Measurements from ENCODE around the gene GPR108. TPM values are rescaled to one million over a fixed set of nuclear protein-coding genes. Genes with fewer than 3 reads are reported as not detected.
A peak's percentile ranks its signal among the peaks of the same experiment; 100 is the strongest.

GPR108 gene
- total and polyA plus RNA-seq, 10 donors = 35.4 to 102 (median 61.9) TPM

DNA sequence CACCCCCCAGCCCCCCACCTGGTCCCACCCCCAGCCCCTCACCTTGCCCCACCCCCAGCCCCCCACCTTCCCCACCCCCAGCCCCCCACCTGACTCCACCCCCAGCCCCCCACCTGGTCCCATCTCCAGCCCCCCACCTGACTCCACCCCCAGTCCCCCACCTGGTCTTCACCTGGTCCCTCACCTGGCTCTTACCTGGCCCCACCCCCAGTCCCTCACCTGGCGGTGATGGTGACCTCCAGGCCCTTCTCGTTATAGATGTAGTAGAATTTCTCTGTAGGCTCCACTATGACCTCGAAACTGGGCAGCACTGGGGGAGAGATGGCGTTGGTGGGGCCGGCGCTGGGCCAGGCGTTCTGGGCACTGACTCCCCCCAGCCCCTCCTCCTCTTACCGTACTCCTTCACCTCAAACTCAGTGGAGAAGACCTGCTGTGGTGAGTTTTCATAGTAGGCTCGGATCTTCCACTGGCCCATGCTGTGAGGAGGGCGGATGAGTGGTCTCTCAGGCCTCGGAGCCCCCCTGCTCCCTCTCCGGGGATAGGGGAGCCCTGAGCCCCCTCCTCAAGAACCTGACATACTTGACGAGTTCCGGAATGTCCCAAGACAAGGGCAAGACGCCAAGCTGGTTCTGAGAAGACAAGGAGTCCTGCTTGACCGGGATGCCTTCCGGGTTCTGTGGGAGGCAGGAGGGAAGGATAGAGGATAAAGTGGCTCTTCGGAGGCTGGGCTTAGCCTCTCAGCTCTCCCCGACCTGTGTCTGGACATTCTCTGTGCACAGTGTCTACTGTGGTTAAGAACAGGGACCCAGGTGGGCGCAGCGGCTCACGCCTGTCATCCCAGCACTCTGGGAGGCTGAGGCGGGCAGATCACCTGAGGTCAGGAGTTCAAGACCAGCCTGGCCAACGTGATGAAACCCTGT is 23.3 kb downstream of the GPR108 start:
- TF ChIP-seq POLR2AphosphoS5 (IDR thresholded peaks at IDR 0.05) = no peak
- TF ChIP-seq, protein P1, sequence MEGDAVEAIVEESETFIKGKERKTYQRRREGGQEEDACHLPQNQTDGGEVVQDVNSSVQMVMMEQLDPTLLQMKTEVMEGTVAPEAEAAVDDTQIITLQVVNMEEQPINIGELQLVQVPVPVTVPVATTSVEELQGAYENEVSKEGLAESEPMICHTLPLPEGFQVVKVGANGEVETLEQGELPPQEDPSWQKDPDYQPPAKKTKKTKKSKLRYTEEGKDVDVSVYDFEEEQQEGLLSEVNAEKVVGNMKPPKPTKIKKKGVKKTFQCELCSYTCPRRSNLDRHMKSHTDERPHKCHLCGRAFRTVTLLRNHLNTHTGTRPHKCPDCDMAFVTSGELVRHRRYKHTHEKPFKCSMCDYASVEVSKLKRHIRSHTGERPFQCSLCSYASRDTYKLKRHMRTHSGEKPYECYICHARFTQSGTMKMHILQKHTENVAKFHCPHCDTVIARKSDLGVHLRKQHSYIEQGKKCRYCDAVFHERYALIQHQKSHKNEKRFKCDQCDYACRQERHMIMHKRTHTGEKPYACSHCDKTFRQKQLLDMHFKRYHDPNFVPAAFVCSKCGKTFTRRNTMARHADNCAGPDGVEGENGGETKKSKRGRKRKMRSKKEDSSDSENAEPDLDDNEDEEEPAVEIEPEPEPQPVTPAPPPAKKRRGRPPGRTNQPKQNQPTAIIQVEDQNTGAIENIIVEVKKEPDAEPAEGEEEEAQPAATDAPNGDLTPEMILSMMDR (IDR thresholded peaks at IDR 0.05 in 8 of 11, conservative IDR thresholded peaks at IDR 0.05 in 3 of 11) = no peak
- no peak for TF ChIP-seq POLR2A (IDR thresholded peaks at IDR 0.05)
- Histone ChIP-seq H3K36me3 (no peaks in the 10 kb centered on the region), H3K4me1 (peaks cover 0 to 8% (median 3%) of the 10 kb centered on the region in 6 donors), H3K27me3 (replicated peaks in 1 of 7) (peaks cover 0 to 37% (median 15%) of the 10 kb centered on the region in 7 donors), H3K4me3 (no peak overlapping the region), H3K27ac (no peak overlapping the region), H3K9me3 (no peaks in the 10 kb centered on the region)
- WGBS, 5 donors = 58 to 81% (median 73%) methylated on average over 20 to 24 of the region's 24 CpGs
- DNase-seq = peak; percentile 29
- intact Hi-C loops (cut with DNase I; ENCODE audit: low total_unique reads) = no loop called here

DNA sequence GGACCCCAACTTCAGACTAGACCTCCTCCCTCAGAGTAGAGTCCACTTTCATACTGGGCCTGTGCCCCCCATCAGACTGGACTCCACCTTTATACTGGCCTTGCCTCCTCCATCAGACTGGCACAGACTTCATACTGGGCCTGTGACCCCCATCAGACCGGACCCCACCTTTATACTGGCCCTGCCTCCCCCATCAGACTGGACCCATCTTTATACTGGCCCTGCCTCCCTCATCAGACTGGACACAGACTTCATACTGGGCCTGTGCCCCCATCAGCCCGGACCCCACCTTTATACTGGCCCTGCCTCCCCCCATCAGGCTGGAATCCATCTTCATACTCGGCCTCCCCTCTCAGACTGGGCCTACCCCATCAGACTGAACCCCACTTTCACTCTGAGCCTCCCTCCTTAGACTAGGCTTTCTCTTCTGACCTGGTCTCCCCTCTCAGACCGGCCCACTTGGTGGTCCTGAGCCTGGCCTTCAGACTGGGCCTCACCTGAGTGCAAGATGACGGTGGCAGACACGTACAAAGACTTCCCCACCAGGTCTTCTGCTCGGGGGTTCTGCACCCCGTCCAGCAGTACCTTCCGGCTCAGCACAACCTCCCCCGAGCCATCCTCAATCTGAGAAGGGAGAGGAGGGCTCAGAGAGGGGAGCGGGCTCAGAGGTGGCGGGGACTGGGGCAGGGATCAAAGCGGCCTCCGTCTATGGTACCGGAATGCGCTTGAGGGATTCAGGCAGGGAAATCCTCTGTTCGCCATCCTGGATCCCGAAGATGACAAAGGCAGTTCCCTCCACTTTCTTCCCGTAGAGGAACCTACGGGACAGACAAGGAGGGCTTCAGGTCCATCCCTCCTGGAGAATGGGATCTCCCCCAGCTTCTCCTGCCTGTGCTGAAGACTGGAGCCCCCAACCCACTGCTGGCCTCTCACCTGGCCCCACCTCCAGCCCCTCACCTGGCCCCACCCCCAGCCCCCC is 24.4 kb downstream of the GPR108 start:
- 90 to 94% (median 91%) methylated on average over 20 of the region's 20 CpGs for WGBS, 5 donors
- DNase-seq = peak; percentile 44
- TF ChIP-seq POLR2AphosphoS5 (IDR thresholded peaks at IDR 0.05) (no peak), POLR2A (IDR thresholded peaks at IDR 0.05) (no peak)
- TF ChIP-seq, protein P1 (IDR thresholded peaks at IDR 0.05 in 8 of 11, conservative IDR thresholded peaks at IDR 0.05 in 3 of 11) = no peak

DNA sequence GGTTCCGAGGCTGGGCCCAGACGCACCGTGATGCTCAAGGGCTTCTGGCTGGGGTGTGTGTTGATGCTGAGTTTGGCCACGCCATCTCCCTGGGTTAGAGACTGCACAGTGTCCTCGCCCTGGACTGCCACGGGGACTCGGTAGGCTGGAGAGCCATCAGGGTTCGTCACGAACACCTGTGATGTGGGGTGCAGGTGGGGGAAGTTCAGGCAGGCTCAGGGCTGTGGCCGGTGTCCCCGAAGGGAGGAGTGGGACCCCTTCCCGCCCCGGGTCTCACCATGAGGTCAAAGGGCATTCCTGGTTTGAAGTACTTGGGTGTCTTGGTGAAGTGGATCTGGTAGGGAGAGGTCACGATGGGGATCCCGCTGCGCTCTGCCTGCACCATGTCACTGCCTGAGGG is 25.1 kb downstream of the GPR108 start:
- Histone ChIP-seq H3K27ac (no peak overlapping the region), H3K9me3 (no peaks in the 10 kb centered on the region), H3K4me3 (no peak overlapping the region), H3K36me3 (no peaks in the 10 kb centered on the region), H3K4me1 (peaks cover 0 to 8% (median 3%) of the 10 kb centered on the region in 6 donors), H3K27me3 (replicated peaks in 1 of 7) (peaks cover 0 to 55% (median 19%) of the 10 kb centered on the region in 7 donors)
- 89 to 93% (median 92%) methylated on average over 12 to 16 of the region's 16 CpGs for WGBS, 5 donors
- peak; percentile 47 for DNase-seq
- intact Hi-C loops (cut with DNase I; ENCODE audit: low total_unique reads) = no loop called here
- TF ChIP-seq POLR2A (IDR thresholded peaks at IDR 0.05) (no peak), POLR2AphosphoS5 (IDR thresholded peaks at IDR 0.05) (no peak)
- TF ChIP-seq, protein P1 (IDR thresholded peaks at IDR 0.05 in 8 of 11, conservative IDR thresholded peaks at IDR 0.05 in 3 of 11) = no peak

More for the DNA sequence above, 24.4 kb downstream of the GPR108 start:
- no peak overlapping the region for H3K27ac ChIP-seq
- no peaks in the 10 kb centered on the region for H3K9me3 ChIP-seq
- peaks cover 0 to 48% (median 19%) of the 10 kb centered on the region in 7 donors for H3K27me3 ChIP-seq (replicated peaks in 1 of 7)
- H3K4me3 ChIP-seq = no peak overlapping the region
- no peaks in the 10 kb centered on the region for H3K36me3 ChIP-seq
- intact Hi-C loops (cut with DNase I; ENCODE audit: low total_unique reads) = no loop called here
- H3K4me1 ChIP-seq = peaks cover 0 to 8% (median 3%) of the 10 kb centered on the region in 6 donors

Data from spleen (tissue), 11 donors.